T-cell (primary cell): Measurements from ENCODE around the gene PRC1. TPM values are rescaled to one million over a fixed set of nuclear protein-coding genes. Genes with fewer than 3 reads are reported as not detected.

Experiments used
- ATAC-seq, 4 experiments: fragments of 200-7000 bp in 3 of 4; fragments of 150-1000 bp in 1 of 4; cut with Tn5 transposase; replicated peaks in 1 of 4; 1 replicate in 3 of 4; 2 replicates in 1 of 4; pipeline ENCODE4 v1.10.0; 2021; ENCODE audit warnings: moderate library complexity in 3 of 4, mild to moderate bottlenecking in 2 of 4, moderate number of reproducible peaks in 1 of 4
- CTCF ChIA-PET, 2 donors: fragments of 300-600 bp; sonication (Branson Sonifier 250); formaldehyde crosslinking; loops; one replicate each; lab custom pipeline; 2022; ENCODE audit warnings: antibody characterized with exemption in 2 of 2; lab: Charles Lee
- POLR2A ChIA-PET, 2 donors: fragments of 300-600 bp; sonication (Branson Sonifier 250); formaldehyde crosslinking; loops; one replicate each; lab custom pipeline; 2022; ENCODE audit warnings: antibody characterized with exemption in 2 of 2; lab: Charles Lee
- DNase-seq, 35 experiments: peaks; one replicate each; pipeline versions ENCODE4 v3.0.0 to v3.0.0-alpha.2; 2013 to 2023
- H3K27ac ChIP-seq: one replicate; pipeline ENCODE4 v1.5.1; 2013; ENCODE audit warnings: low read length
- H3K27me3 ChIP-seq, 2 experiments: replicated peaks in 1 of 2; 1 replicate in 1 of 2; 2 replicates in 1 of 2; pipeline versions ENCODE4 v1.6.1 to v1.7.0; 2013; ENCODE audit warnings: low read length in 1 of 2, mixed read lengths in 1 of 2; ENCODE audit not compliant: control insufficient read depth in 2 of 2, insufficient read depth in 2 of 2; ENCODE audit errors: extremely low read depth in 1 of 2
- H3K36me3 ChIP-seq, 2 donors: 1 replicate in 1 of 2; 2 replicates in 1 of 2; pipeline versions ENCODE4 v1.6.1 to v1.7.0; 2013; ENCODE audit warnings: low read length in 1 of 2; ENCODE audit not compliant: control insufficient read depth in 2 of 2, insufficient read depth in 1 of 2; ENCODE audit errors: extremely low read depth in 1 of 2
- H3K4me1 ChIP-seq, 2 experiments: 1 replicate in 1 of 2; 2 replicates in 1 of 2; pipeline versions ENCODE4 v1.6.1 to v1.7.0; 2013; ENCODE audit warnings: low read length in 2 of 2, mixed read lengths in 1 of 2; ENCODE audit not compliant: insufficient read depth in 2 of 2, control insufficient read depth in 1 of 2; ENCODE audit errors: extremely low read depth in 1 of 2
- H3K4me3 ChIP-seq, 2 donors: 1 replicate in 1 of 2; 2 replicates in 1 of 2; pipeline versions ENCODE4 v1.5.1 to v1.7.0; 2013; ENCODE audit warnings: mild to moderate bottlenecking in 2 of 2, low read length in 1 of 2, moderate library complexity in 1 of 2; ENCODE audit not compliant: control insufficient read depth in 1 of 2; ENCODE audit errors: extremely low read depth in 1 of 2
- H3K9me3 ChIP-seq: 2 replicates; pipeline ENCODE4 v1.7.0; 2013
- H3K27ac Mint-ChIP-seq, 2 donors: one replicate each; pipeline ENCODE4 v1.8.0; 2020 to 2021; ENCODE audit warnings: mild to moderate bottlenecking in 2 of 2, mixed read lengths in 2 of 2
- H3K27me3 Mint-ChIP-seq, 2 donors: one replicate each; pipeline ENCODE4 v1.8.0; 2021 to 2022; ENCODE audit warnings: mixed read lengths in 2 of 2
- H3K36me3 Mint-ChIP-seq: one replicate; pipeline ENCODE4 v1.8.0; 2021; ENCODE audit warnings: mixed read lengths
- H3K4me1 Mint-ChIP-seq, 3 donors: one replicate each; pipeline ENCODE4 v1.8.0; 2020 to 2022; ENCODE audit warnings: mixed read lengths in 3 of 3, mild to moderate bottlenecking in 1 of 3
- H3K4me3 Mint-ChIP-seq, 3 donors: one replicate each; pipeline ENCODE4 v1.8.0; 2020 to 2022; ENCODE audit warnings: mild to moderate bottlenecking in 3 of 3, mixed read lengths in 3 of 3, moderate library complexity in 3 of 3
- H3K9me3 Mint-ChIP-seq, 3 donors: one replicate each; pipeline ENCODE4 v1.8.0; 2020 to 2022; ENCODE audit warnings: mixed read lengths in 3 of 3
- whole genome bisulfite sequencing: methylation state at CpG from one replicate; pipeline ENCODE4 v1.1.5; 2013; ENCODE audit warnings: missing lambda C conversion rate; ENCODE audit not compliant: insufficient coverage; 5-methylcytosine and 5-hydroxymethylcytosine counted together
- total RNA-seq, 35 experiments: library from RNA in 6 of 35; stranded (reverse) in 6 of 35; fragments of 120-200 nt in 1 of 35; gene quantifications; one replicate each; pipeline versions ENCODE4 v1.2.1 to v1.2.4 and lab custom pipeline; 2013 to 2026

Gene PRC1
- total RNA-seq, 5 donors from 2014 or later (not counting 1 experiment from before 2014, with no cell fraction given), result 4.7 to 25.9 (median 6.8) TPM

DNA sequence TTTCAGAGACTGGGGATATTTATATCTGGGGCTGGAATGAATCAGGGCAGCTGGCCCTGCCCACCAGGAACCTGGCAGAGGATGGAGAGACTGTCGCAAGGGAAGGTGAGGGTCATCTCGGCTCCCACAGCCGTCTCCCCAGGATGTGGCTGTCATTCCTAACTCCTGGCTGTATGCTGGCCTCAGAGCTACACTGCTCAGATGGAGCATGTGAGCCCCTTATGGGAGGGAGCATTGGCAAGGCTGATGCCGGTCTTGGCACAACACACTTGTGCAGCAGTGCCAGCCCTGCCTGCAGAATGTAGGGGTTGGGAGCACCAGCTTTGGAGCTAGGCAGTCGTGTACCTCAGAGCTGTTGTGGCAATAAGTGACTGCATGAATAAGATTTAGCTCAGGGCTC lies 34.4 kb downstream of the PRC1 start:
- no peak for DNase-seq
- H3K9me3 Mint-ChIP-seq, result no peaks in the 10 kb centered on the region
- no peaks in the 10 kb centered on the region for H3K27me3 Mint-ChIP-seq
- CTCF ChIA-PET, result no interaction called here
- H3K27ac ChIP-seq, result no peak overlapping the region
- H3K36me3 Mint-ChIP-seq, result peaks cover 26% of the 10 kb centered on the region
- H3K4me1 Mint-ChIP-seq, result peaks cover 0 to 15% (median 14%) of the 10 kb centered on the region in 3 donors
- POLR2A ChIA-PET, result no interaction called here
- H3K4me3 ChIP-seq, result no peak overlapping the region
- no peak for ATAC-seq
- 92% methylated on average over 4 of the region's 5 CpGs for WGBS
- H3K36me3 ChIP-seq, result peaks cover 2 to 26% of the 10 kb centered on the region in 2 donors
- H3K27me3 ChIP-seq, result no peaks in the 10 kb centered on the region
- H3K4me3 Mint-ChIP-seq, result no peak overlapping the region
- no peaks in the 10 kb centered on the region for H3K9me3 ChIP-seq
- H3K4me1 ChIP-seq, result peaks cover 11 to 19% of the 10 kb centered on the region in 2 experiments
- H3K27ac Mint-ChIP-seq, result no peak overlapping the region

DNA sequence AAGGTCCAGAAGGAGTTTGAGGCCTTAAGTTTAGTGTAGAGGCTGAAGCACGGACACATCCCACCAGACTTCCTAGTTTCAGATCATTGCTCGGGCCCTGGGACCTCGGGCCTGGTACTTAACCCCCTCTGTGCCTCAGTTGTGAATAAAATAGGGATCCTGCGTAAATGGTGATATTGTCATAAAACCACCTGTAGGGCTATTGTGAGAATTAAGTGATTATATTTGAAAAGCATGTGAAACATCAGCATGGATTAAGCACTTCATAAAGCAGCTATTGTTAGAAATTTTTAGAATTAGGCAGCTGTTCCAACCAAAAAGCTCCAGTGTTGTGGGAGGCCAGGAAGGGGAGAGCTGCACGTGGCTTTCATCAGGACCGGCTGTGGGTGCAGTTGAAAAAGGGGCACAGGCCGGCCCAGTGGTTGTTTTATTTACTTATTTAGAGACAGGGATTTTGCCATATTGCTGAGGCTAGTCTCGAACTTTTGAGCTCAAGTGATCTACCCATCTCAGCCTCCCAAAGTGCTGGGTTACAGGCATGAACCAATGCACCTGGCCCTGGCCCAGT lies 35.2 kb downstream of the PRC1 start:
- no peaks in the 10 kb centered on the region for H3K27me3 ChIP-seq
- DNase-seq (no peak), ATAC-seq (no peak)
- Mint-ChIP-seq H3K27ac (no peak overlapping the region), H3K4me1 (peaks cover 0 to 17% (median 16%) of the 10 kb centered on the region in 3 donors), H3K9me3 (no peaks in the 10 kb centered on the region), H3K4me3 (no peak overlapping the region), H3K36me3 (peaks cover 26% of the 10 kb centered on the region), H3K27me3 (no peaks in the 10 kb centered on the region)
- CTCF ChIA-PET, result interaction anchor here in 1 of 2 donors (0.7 to 1.1 kb wide), 2 partner anchors 20 to 74 kb away, joined by 6 to 9 read pairs; no protein-coding TSS in a partner anchor
- no peaks in the 10 kb centered on the region for H3K9me3 ChIP-seq
- peaks cover 11 to 25% of the 10 kb centered on the region in 2 experiments for H3K4me1 ChIP-seq
- H3K4me3 ChIP-seq, result no peak overlapping the region
- H3K27ac ChIP-seq, result no peak overlapping the region
- WGBS, result 100% methylated on average over 1 of the region's 8 CpGs
- peaks cover 2 to 26% of the 10 kb centered on the region in 2 donors for H3K36me3 ChIP-seq
- POLR2A ChIA-PET, result interaction anchor here in 1 of 2 donors (0.6 kb wide), 1 partner anchor 10 kb away, joined by 12 read pairs; no protein-coding TSS in a partner anchor

DNA sequence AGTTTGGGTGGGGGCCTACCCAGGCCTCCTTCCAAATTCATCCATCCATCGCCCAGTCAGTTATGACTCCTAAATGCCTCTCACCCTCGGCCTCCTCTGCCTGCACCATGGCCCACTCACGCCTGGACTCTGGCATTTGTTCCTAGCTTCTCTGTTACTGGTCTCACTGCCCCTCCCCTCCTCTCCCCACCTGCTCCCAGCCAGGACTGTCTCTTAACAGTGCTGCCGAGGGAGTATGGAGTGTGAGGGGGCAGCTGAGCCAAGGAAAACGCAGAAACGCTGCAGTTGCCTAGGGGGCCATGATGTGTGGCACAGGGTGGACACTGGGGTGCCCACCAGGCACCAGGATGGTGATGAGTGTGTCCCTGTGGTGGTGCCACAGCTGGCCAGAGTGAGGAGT lies 36.5 kb downstream of the PRC1 start:
- no peaks in the 10 kb centered on the region for H3K9me3 ChIP-seq
- DNase-seq (no peak), ATAC-seq (no peak)
- H3K27me3 Mint-ChIP-seq, result no peaks in the 10 kb centered on the region
- no peaks in the 10 kb centered on the region for H3K9me3 Mint-ChIP-seq
- 94% methylated on average over 4 of the region's 6 CpGs for WGBS
- H3K4me3 ChIP-seq, result no peak overlapping the region
- ChIA-PET CTCF (interaction anchor here (0.6 to 3.9 kb wide), 9 partner anchors 9 to 1780 kb away, joined by 3 to 17 read pairs (median 4); partner anchors contain the start of genes HDDC3 (in 1 of the 2) and UNC45A (in 1 of the 2)), POLR2A (interaction anchor here in 1 of 2 donors (0.6 to 0.7 kb wide), 2 partner anchors 11 to 33 kb away, joined by 3 read pairs; no protein-coding TSS in a partner anchor)
- H3K27ac Mint-ChIP-seq, result peak overlapping the region in 1 of 2 donors; percentile 39
- H3K36me3 ChIP-seq, result peaks cover 5 to 27% of the 10 kb centered on the region in 2 donors
- peaks cover 25% of the 10 kb centered on the region for H3K36me3 Mint-ChIP-seq
- H3K27me3 ChIP-seq, result no peaks in the 10 kb centered on the region
- peak overlapping the region; percentile 37 to 57 (median 56) for H3K4me3 Mint-ChIP-seq
- no peak overlapping the region for H3K27ac ChIP-seq
- H3K4me1 ChIP-seq, result peaks cover 11 to 27% of the 10 kb centered on the region in 2 experiments
- H3K4me1 Mint-ChIP-seq, result peaks cover 0 to 20% (median 16%) of the 10 kb centered on the region in 3 donors

DNA sequence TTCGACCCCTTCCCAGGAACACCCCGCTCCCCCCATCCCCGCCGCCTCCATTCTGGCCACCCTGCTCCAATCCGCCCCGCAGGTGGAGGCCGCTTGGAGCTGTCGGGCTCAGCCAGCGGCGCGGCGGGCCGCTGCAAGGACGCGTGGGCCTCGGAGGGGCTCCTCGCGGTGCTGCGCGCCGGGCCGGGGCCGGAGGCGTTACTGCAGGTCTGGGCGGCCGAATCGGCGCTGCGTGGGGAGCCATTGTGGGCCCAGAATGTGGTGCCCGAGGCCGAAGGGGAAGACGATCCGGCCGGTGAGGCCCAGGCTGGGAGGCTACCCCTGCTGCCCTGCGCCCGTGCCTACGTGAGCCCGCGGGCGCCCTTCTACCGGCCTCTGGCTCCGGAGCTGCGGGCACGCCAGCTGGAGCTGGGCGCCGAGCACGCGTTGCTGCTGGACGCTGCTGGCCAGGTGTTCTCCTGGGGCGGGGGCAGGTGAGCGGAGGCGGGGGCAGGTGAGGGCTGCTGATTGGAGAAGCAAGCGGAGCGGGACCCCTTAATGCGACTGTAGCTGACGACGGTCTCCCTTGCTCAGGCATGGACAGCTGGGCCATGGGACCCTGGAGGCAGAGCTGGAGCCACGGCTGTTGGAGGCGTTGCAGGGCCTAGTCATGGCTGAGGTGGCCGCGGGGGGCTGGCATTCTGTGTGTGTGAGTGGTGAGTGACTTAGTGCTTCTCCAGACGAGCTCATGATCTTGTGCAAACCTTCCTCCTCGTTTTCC lies 37.1 kb downstream of the PRC1 start:
- Mint-ChIP-seq H3K27ac (peak overlapping the region in 1 of 2 donors; percentile 39), H3K4me3 (peak overlapping the region; percentile 37 to 77 (median 56)), H3K36me3 (peaks cover 28% of the 10 kb centered on the region), H3K4me1 (peaks cover 0 to 20% (median 16%) of the 10 kb centered on the region in 3 donors), H3K9me3 (no peaks in the 10 kb centered on the region), H3K27me3 (no peaks in the 10 kb centered on the region)
- Histone ChIP-seq H3K27ac (no peak overlapping the region), H3K36me3 (peaks cover 8 to 26% of the 10 kb centered on the region in 2 donors), H3K27me3 (no peaks in the 10 kb centered on the region), H3K9me3 (no peaks in the 10 kb centered on the region), H3K4me3 (no peak overlapping the region), H3K4me1 (peaks cover 11 to 27% of the 10 kb centered on the region in 2 experiments)
- DNase-seq, result no peak
- 88% methylated on average over 58 of the region's 63 CpGs for WGBS
- ChIA-PET POLR2A (interaction anchor here (0.7 to 0.9 kb wide), 2 partner anchors 22 to 75 kb away, joined by 3 read pairs; partner anchors contain the start of gene UNC45A (in 1 of the 2)), CTCF (interaction anchor here (0.6 to 3.9 kb wide), 15 partner anchors 8 to 1781 kb away, joined by 3 to 27 read pairs (median 5); partner anchors contain the start of genes HDDC3 (in 2 of the 2) and UNC45A (in 1 of the 2))
- no peak for ATAC-seq

DNA sequence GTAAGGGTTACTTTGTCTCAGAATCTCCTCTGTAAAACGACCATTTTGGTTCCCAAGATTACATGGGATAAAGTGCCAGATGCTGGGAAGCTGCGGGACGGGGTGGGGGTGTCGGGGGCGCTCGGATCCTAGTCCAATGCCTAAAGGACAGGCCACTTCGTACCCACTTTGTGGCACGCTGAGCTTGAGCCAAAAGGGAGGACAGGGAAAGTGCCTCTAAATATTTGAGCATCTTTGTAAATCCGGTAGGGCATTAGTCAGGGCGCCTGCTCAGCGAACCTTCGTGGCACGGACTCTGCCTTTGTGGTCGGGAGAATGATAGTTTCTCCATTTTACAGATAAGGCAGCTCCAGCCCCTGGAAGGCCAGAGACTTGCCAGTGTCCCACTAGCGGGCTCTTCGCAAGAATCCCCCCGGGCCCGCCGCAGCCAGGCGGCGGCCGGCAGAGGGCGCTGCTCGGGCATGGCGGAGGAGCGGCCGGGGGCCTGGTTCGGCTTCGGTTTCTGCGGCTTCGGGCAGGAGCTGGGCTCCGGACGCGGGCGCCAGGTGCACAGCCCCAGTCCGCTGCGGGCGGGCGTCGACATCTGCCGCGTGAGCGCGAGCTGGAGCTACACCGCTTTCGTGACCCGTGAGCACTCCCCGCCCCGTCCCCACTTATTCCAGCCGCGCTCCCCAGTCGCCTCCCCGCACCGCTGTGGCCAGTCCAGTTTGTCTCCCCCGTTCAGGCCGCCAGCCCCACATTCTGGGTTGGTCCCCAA lies 37.9 kb downstream of the PRC1 start:
- Histone ChIP-seq H3K4me1 (peaks cover 11 to 27% of the 10 kb centered on the region in 2 experiments), H3K27ac (no peak overlapping the region), H3K27me3 (no peaks in the 10 kb centered on the region), H3K36me3 (peaks cover 8 to 33% of the 10 kb centered on the region in 2 donors), H3K9me3 (no peaks in the 10 kb centered on the region), H3K4me3 (peak overlapping the region in 1 of 2 donors; percentile 12)
- Mint-ChIP-seq H3K36me3 (peaks cover 25% of the 10 kb centered on the region), H3K9me3 (no peaks in the 10 kb centered on the region), H3K4me1 (peaks cover 0 to 20% (median 16%) of the 10 kb centered on the region in 3 donors), H3K27ac (no peak overlapping the region), H3K27me3 (no peaks in the 10 kb centered on the region), H3K4me3 (peak overlapping the region; percentile 77 to 86 (median 85))
- ChIA-PET CTCF (interaction anchor here (0.6 to 3.9 kb wide), 24 partner anchors 7 to 1124 kb away, joined by 3 to 27 read pairs (median 5); partner anchors contain the start of genes HDDC3 (in 2 of the 2) and UNC45A (in 1 of the 2)), POLR2A (interaction anchor here (0.6 to 0.9 kb wide), 3 partner anchors 21 to 270 kb away, joined by 3 read pairs; partner anchors contain the start of gene UNC45A (in 1 of the 2))
- no peak for ATAC-seq
- WGBS, result 32% methylated on average over 53 of the region's 56 CpGs
- peak in 31 of 35 experiments; percentile 24 to 74 (median 47) for DNase-seq
